H54 (cell line): Measurements from ENCODE around the gene PYGO2.

Experiments used
- DNase-seq: peaks from one replicate; pipeline ENCODE4 v3.0.0; 2011; ENCODE audit warnings: low spot score, mixed read lengths; ENCODE audit not compliant: insufficient read length
- FAIRE-seq: peaks from 3 replicates; lab custom pipeline; 2011; peaks lifted over from hg19 to GRCh38; lab: Jason Lieb, UNC
- POLR2A ChIP-seq: IDR thresholded peaks from 2 replicates; pipeline ENCODE4 v1.6.1; 2011; ENCODE audit warnings: low read depth, mild to moderate bottlenecking, low read length

PYGO2 gene

GRCh38 chr1:154969246-154969645, 7.7 kb upstream of the PYGO2 start:
- TF ChIP-seq POLR2A, result 0 out of 2 replicates have a peak, but pooled peaks have one; percentile 6
- DNase-seq (no peak), FAIRE-seq (no peak)

DNA sequence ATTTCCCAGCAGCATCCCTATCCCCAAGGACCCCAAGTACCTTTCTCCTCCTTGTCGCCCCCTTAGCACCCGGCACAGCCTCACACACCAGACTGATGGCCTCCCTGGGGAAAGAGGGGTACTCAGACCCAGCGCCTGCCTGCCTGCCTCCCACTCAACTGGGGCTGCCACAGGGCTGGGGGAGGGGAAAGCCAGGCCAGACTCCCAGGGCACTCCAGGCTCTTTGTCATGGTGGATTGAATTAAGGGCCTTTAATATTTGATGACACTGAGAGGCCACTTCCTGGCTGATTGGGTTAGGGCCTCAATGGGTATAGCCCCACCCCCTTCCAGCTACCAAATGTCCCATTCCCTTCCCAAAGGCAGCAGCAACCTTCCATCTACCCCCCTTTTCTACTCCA, 7.1 kb upstream of the PYGO2 start:
- TF ChIP-seq POLR2A, result no peak
- FAIRE-seq, result no peak
- no peak for DNase-seq

- DNase-seq (no peak), FAIRE-seq (no peak)
- TF ChIP-seq POLR2A, result no peak
Observed at GRCh38 chr1:154967331-154967950, 5.9 kb upstream of the PYGO2 start.

DNA sequence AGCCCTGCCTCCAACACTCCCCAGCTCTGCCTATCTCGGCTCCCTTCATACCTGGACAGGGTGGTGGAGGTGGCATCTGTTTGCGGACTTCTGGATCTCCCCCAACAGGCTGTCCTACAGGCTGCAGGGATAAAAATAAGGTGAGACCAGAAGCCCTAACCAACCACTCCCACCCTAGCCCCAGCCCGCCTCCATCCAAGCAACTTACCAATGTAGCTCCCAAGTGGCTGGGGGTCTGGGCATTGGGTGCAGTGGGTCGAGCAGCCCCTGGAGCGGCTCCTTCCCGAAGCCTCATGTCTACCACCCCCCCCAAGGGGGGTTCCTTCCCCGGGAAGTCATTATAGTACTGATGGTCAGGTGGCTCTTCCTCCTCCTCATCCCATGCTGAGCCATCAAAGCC, 4.5 kb upstream of the PYGO2 start:
- no peak for FAIRE-seq
- DNase-seq, result no peak
- no peak for TF ChIP-seq POLR2A

GRCh38 chr1:154964359-154964758, 2.8 kb upstream of the PYGO2 start:
- no peak for TF ChIP-seq POLR2A
- FAIRE-seq (no peak), DNase-seq (no peak)

DNA sequence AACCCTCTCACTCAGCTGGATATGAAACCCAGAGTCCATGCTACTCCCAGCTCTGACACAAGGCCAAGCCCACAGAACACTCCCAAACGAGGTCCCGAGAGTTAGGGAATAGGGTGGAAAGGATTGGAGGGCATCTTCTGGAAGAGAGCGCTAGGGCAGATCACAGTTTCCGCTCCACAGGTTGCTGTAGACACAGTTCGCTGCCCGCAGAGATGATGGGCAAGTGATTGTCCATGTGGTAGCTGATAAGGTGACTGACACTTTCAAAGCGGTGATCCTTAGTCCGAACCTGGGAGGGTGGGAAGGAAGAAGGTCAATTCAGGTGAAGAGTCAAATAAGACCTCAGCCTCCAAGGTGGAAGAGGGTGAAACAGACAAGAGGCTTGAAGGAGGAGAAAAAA, 2.1 kb upstream of the PYGO2 start:
- DNase-seq, result no peak
- no peak for TF ChIP-seq POLR2A
- no peak for FAIRE-seq

GRCh38 chr1:154962795-154963330, 1.3 kb upstream of the PYGO2 start:
- no peak for FAIRE-seq
- no peak for DNase-seq
- no peak for TF ChIP-seq POLR2A

- no peak for TF ChIP-seq POLR2A
- DNase-seq, result no peak
- FAIRE-seq, result no peak
Observed at GRCh38 chr1:154962156-154962749, 671 bp upstream of the PYGO2 start.

- FAIRE-seq (no peak), DNase-seq (no peak)
- no peak for TF ChIP-seq POLR2A
Observed at GRCh38 chr1:154960446-154961136, 991 bp downstream of the PYGO2 start.

DNA sequence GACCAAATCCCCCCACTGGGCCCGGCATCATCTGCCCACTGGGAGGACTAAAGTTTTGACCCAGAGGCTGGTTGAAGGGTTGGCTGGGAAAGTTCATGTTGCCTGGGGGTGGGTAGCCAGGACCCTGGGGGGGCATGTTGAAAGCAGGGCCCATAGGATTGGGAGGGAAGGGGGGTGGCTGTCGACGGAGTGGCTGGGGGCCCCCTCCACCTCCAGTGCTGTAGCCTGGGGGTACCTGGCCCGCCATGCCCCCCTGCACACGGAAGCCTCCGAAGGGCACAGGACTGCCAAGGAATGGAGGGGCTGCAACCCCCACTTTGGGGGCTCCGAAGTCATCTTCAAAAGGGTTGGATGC, 2.2 kb downstream of the PYGO2 start:
- FAIRE-seq (no peak), DNase-seq (no peak)
- no peak for TF ChIP-seq POLR2A

DNA sequence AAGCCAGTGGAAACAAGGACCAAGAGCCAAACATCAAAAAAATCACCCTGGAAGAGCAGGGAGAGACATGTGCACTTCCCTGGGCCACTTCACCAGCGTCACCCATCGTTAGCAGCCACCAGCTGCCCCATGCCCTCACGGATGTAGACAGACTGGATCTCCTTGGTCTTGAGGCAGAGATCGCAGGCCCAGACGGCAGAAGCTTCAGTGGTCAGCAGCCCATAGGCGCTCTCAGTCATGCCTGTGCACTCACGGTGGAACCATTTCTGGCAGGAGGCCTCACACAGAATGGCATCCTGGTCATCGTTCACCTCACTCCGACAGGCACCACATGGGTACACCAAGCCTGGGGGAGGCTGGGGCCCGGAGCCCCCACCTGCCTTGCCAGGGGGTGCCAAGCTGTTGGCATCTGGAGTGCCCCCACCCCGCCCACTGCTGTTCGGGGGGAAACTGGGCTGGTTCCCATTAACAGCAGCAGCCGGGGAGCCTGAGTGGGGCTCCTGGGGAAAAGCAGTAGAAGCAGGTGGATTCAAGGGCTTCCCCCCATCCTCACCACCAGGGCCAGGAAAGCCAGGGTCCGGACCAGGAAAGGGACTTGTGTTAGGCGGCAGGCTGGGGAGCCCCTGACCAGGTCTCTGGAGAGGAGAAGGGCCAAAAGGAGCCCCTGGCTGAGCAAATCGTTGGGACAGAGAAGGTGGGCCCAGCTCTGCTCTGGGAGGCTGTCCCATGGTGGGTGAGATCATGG, 2.7 kb downstream of the PYGO2 start:
- no peak for TF ChIP-seq POLR2A
- DNase-seq, result no peak
- FAIRE-seq, result no peak

DNA sequence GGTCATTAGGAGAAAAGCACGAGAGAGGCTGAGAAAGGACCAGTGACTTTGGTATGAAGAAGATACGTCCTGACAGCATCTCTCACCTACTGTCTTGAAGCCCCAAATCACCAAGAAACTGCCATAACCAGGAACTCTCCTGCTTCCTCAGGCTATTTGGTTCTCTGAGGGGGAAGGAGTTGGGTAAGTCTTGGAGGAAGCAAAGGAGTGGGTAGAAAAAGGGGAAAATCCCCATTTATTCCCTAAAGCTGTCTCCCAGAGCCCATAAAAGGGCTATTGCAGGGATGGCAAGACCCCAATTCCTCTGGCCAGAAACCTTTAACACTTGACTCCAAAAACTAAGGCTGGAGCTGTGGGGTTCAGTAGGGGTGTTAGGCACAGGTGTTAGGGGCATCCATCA, 3.5 kb downstream of the PYGO2 start:
- TF ChIP-seq POLR2A, result no peak
- FAIRE-seq, result no peak
- no peak for DNase-seq

GRCh38 chr1:154957091-154957657, 4.4 kb downstream of the PYGO2 start:
- DNase-seq (no peak), FAIRE-seq (no peak)
- no peak for TF ChIP-seq POLR2A

DNA sequence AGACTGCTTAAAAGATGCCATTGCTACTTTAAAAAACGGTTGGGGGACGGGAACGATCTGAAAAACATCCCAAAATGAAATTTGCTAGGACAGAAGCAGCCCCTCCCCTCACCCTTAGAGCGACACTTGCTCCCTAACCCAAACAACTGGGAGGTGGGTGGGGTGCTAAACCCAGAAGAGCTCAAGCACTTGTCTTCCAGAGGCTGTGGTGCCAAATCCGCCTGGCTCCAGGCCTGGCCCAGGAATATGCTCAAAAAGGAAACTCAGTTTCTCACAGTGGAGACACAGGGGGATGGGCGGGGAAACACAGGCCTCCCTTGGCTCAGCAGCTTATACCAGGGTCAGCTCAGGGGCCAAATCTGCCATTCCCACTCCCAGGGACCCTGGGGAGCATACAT, 5.0 kb downstream of the PYGO2 start:
- no peak for FAIRE-seq
- TF ChIP-seq POLR2A, result no peak
- DNase-seq, result no peak
